SK-N-SH (cell line): Measurements from ENCODE around the gene NAXE.

Source experiments
- CTCF ChIP-seq: fragments of 200-600 bp; sonication (generic); IDR thresholded peaks from 2 replicates; pipeline ENCODE4 v1.6.1; 2017; ENCODE audit warnings: antibody characterized with exemption, mild to moderate bottlenecking, moderate library complexity
- EP300 ChIP-seq, 2 experiments: IDR thresholded peaks; 2 replicates each; pipeline versions ENCODE4 v1.4.0 to v1.6.1; 2012; ENCODE audit warnings: borderline replicate concordance in 1 of 2, low read depth in 1 of 2, low read length in 1 of 2
- FOXJ3 ChIP-seq: sonication (generic); formaldehyde crosslinking; IDR thresholded peaks from 2 replicates; pipeline ENCODE4 v1.5.1; 2020; ENCODE audit warnings: mild to moderate bottlenecking, missing genetic modification reagents
- FOXM1 ChIP-seq: IDR thresholded peaks from 2 replicates; pipeline ENCODE4 v1.4.0; 2012; ENCODE audit warnings: low read depth, mild to moderate bottlenecking
- GATA2 ChIP-seq: sonication (generic); formaldehyde crosslinking; IDR thresholded peaks from 2 replicates; pipeline ENCODE4 v1.5.0; 2020; ENCODE audit warnings: mild to moderate bottlenecking, missing genetic modification reagents
- NFIC ChIP-seq: IDR thresholded peaks from 2 replicates; pipeline ENCODE4 v1.4.0; 2012; ENCODE audit warnings: borderline replicate concordance
- POLR2AphosphoS5 ChIP-seq: IDR thresholded peaks from 2 replicates; pipeline ENCODE4 v1.6.1; 2012; ENCODE audit warnings: low read depth, low read length
- RCOR1 ChIP-seq: fragments of 150-350 bp; IDR thresholded peaks from 2 replicates; pipeline ENCODE4 v1.6.1; 2017; ENCODE audit warnings: antibody characterized with exemption, low read length
- REST ChIP-seq: IDR thresholded peaks from 2 replicates; pipeline ENCODE4 v1.6.1; 2012; ENCODE audit warnings: mild to moderate bottlenecking, low read depth, low read length, moderate library complexity
- SMC3 ChIP-seq: IDR thresholded peaks from 2 replicates; pipeline ENCODE4 v1.6.1; 2012; ENCODE audit warnings: low read depth, low read length, improper control_type of control experiment
- TF ChIP-seq, protein P1 (sequence below): IDR thresholded peaks from 2 replicates; pipeline ENCODE4 v1.4.0; 2012; ENCODE audit warnings: low read depth, borderline replicate concordance
- TF ChIP-seq, protein P2 (sequence below): IDR thresholded peaks from 2 replicates; pipeline ENCODE4 v1.4.0; 2012; ENCODE audit warnings: low read depth

DNA sequence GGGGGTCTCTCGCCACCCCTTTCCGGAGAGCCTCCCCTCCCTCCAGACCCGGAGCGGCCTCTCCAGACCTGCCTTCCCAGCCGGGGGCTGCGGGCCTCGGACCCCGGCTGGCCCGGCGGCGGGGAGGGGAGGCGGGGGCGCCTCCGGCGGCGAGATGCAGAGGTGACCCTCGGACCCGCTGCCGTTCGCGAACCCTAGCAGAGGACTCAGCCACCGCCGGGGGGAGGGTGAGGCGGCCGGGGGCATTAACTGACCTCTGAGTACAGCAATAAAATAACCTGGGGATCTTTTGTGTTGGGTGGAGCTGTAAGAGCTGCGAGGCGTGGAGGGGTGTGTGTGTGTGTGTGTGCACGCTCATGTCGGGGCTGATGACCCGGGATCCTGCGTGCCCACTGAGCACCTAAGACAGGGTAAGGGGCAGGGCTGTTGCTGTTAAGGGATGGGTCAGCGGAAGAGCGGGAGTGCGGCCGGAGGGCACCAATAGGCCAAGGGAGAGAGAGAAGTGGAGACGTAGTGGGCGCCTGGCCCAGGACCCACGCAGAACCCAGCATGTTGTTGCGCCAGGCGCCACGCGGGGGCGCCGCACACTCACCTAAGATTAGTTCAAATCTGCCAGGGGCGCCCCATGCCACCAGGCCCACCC is 34.0 kb downstream of the NAXE start:
- TF ChIP-seq CTCF: peak; percentile 96
- TF ChIP-seq NFIC: no peak
- TF ChIP-seq, protein P1, sequence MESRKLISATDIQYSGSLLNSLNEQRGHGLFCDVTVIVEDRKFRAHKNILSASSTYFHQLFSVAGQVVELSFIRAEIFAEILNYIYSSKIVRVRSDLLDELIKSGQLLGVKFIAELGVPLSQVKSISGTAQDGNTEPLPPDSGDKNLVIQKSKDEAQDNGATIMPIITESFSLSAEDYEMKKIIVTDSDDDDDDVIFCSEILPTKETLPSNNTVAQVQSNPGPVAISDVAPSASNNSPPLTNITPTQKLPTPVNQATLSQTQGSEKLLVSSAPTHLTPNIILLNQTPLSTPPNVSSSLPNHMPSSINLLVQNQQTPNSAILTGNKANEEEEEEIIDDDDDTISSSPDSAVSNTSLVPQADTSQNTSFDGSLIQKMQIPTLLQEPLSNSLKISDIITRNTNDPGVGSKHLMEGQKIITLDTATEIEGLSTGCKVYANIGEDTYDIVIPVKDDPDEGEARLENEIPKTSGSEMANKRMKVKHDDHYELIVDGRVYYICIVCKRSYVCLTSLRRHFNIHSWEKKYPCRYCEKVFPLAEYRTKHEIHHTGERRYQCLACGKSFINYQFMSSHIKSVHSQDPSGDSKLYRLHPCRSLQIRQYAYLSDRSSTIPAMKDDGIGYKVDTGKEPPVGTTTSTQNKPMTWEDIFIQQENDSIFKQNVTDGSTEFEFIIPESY: no peak
- TF ChIP-seq FOXM1: no peak
- TF ChIP-seq RCOR1: no peak
- TF ChIP-seq REST: no peak
- TF ChIP-seq FOXJ3: no peak
- TF ChIP-seq SMC3: peak; percentile 63
- TF ChIP-seq POLR2AphosphoS5: no peak
- TF ChIP-seq GATA2 (CRISPR knock-in tag): no peak
- TF ChIP-seq, protein P2, sequence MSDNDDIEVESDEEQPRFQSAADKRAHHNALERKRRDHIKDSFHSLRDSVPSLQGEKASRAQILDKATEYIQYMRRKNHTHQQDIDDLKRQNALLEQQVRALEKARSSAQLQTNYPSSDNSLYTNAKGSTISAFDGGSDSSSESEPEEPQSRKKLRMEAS: no peak
- TF ChIP-seq EP300 (IDR thresholded peaks at IDR 0.05; ENCODE audit: borderline replicate concordance in 1 of 2, low read depth in 1 of 2, low read length in 1 of 2): no peak
